Spleen (tissue), 11 donors: ENCODE results near the gene TCOF1. TPM values are rescaled to one million over a fixed set of nuclear protein-coding genes. Genes with fewer than 3 reads are reported as not detected.

Source experiments
- DNase-seq: peaks from one replicate; pipeline ENCODE4 v3.0.0-alpha.2; 2020
- H3K27ac ChIP-seq, 8 donors: fragments of 200-600 bp; sonication (generic) in 7 of 8; 1 replicate in 4 of 8; 2 replicates in 4 of 8; pipeline versions ENCODE4 v1.5.0 to v1.8.0; 2016 to 2021; ENCODE audit warnings: inconsistent platforms in 4 of 8, mild to moderate bottlenecking in 4 of 8, moderate library complexity in 1 of 8
- H3K27me3 ChIP-seq, 7 donors: fragments of 200-600 bp; sonication (generic) in 6 of 7; replicated peaks in 1 of 7; 1 replicate in 4 of 7; 2 replicates in 3 of 7; pipeline versions ENCODE4 v1.5.0 to v1.8.0; 2016 to 2021; ENCODE audit warnings: inconsistent platforms in 3 of 7, mild to moderate bottlenecking in 1 of 7
- H3K36me3 ChIP-seq, 6 donors: fragments of 200-600 bp; sonication (generic) in 5 of 6; 1 replicate in 4 of 6; 2 replicates in 2 of 6; pipeline versions ENCODE4 v1.5.0 to v1.8.0; 2016 to 2021; ENCODE audit warnings: inconsistent platforms in 2 of 6
- H3K4me1 ChIP-seq, 6 donors: fragments of 200-600 bp; sonication (generic) in 5 of 6; 1 replicate in 3 of 6; 2 replicates in 3 of 6; pipeline versions ENCODE4 v1.5.0 to v1.8.0; 2016 to 2021; ENCODE audit warnings: inconsistent platforms in 3 of 6
- H3K4me3 ChIP-seq, 8 donors: fragments of 200-600 bp; sonication (generic) in 7 of 8; 1 replicate in 4 of 8; 2 replicates in 4 of 8; pipeline versions ENCODE4 v1.5.0 to v1.8.0; 2016 to 2021; ENCODE audit warnings: inconsistent platforms in 4 of 8, mild to moderate bottlenecking in 4 of 8, moderate library complexity in 2 of 8
- H3K9me3 ChIP-seq, 8 donors: fragments of 200-600 bp; sonication (generic) in 7 of 8; 1 replicate in 4 of 8; 2 replicates in 4 of 8; pipeline versions ENCODE4 v1.5.0 to v1.8.0; 2016 to 2021; ENCODE audit warnings: inconsistent platforms in 4 of 8
- POLR2A ChIP-seq, 3 donors: fragments of 450-650 bp; IDR thresholded peaks; one replicate each; pipeline ENCODE4 v1.5.1; 2017; ENCODE audit warnings: antibody characterized with exemption in 3 of 3, mild to moderate bottlenecking in 1 of 3
- POLR2AphosphoS5 ChIP-seq, 3 donors: sonication (generic); formaldehyde crosslinking; IDR thresholded peaks; one replicate each; pipeline ENCODE4 v1.5.1; 2017; ENCODE audit warnings: antibody characterized with exemption in 3 of 3
- WGBS, 5 donors: extraction: QIAGEN DNeasy Blood & Tissue Kit in 3 of 5; methylation state at CpG; one replicate each; pipeline versions ENCODE4 v1.1.5 to v1.1.7; 2013 to 2018; 5-methylcytosine and 5-hydroxymethylcytosine counted together
- intact Hi-C: fragments of 100-400 bp; cut with DNase I; formaldehyde crosslinking; loops from one replicate; pipeline ENCODE4 v1.15.0; 2023; ENCODE audit warnings: low total_unique reads
- polyA plus RNA-seq, 3 donors: library from polyadenylated mRNA; stranded (reverse); fragments of 200-250 nt; gene quantifications; one replicate each; pipeline ENCODE4 v1.2.1, GENCODE V29; 2013
- total RNA-seq, 7 donors: library from RNA; depleted of rRNA in 3 of 7; stranded (reverse); fragments of >200 nt in 3 of 7; fragmentation: NEBNext Ultra II Directional in 4 of 7; extraction: Animal tissue kit (Norgen Biotek cat#: 25700) in 4 of 7; gene quantifications; one replicate each; pipeline versions ENCODE4 v1.1.0 to v1.2.1, GENCODE V29; 2016 to 2021
- TF ChIP-seq, protein P1 (sequence below), 11 experiments: fragments of 200-600 bp in 7 of 11; fragments of 450-650 bp in 4 of 11; sonication (generic) in 4 of 11; IDR thresholded peaks in 8 of 11; conservative IDR thresholded peaks in 3 of 11; 1 replicate in 7 of 11; 2 replicates in 4 of 11; pipeline versions ENCODE4 v1.4.0 to v1.8.0; 2016 to 2021; ENCODE audit warnings: antibody characterized with exemption in 11 of 11, inconsistent platforms in 4 of 11, mild to moderate bottlenecking in 1 of 11
- donor health status: healthy with polysubstance abuse.
- donor health status: DM: no; HTN: no; CAD: no; lungs with moderate emphysema.
- donor health status: DM: no; HTN: no; CAD: no.
- donor health status: Bipolar disorder and iron deficiency.
- donor health status: healthy.
- donor health status: DM: no; HTN: no; CAD: no.
- donor health status: DM: yes; HTN: yes; CAD: no.

The TCOF1 gene
- total and polyA plus RNA-seq, 10 donors: 15.3 to 44.3 (median 33.0) TPM

DNA sequence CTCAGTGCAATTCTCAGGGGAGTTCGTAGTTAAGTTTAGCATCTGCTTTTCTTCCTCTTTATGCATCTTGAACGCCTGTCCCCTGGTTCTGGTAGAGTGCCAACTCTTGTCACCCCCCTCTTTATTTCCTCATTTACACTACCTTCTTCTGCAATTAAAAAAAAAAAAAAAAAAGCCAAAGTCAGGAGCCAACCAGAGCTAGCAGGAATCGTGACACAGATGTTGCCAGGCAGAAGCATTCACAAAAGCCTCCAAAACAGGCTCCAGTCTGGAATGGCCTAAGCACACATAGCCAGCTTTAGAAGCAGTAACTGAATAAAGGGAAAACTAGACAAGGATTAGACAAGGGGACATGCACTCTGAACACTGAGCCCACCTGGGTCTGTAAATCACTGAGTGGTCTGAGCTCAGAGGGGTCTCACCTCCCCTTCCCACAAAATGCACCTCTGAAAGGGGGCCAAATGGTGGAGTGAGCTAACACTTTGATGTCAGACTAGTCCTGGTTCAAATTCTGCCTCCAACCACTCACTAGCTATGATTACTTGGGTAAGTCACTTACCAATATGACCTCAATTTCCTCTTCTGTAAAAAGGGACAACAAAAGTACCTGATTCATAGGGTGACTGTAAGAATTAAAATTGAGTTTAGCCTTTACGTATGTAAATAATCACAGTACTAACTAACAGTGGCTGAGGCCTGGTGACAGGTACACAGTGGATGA, 53.2 kb downstream of the TCOF1 start:
- Histone ChIP-seq H3K27me3 (no peaks in the 10 kb centered on the region), H3K27ac (peak overlapping the region; percentile 93 to 99 (median 98)), H3K4me1 (peaks cover 26 to 97% (median 86%) of the 10 kb centered on the region in 6 donors), H3K36me3 (peaks cover 0 to 47% (median 34%) of the 10 kb centered on the region in 6 donors), H3K4me3 (peak overlapping the region; percentile 60 to 87 (median 78)), H3K9me3 (no peaks in the 10 kb centered on the region)
- intact Hi-C loops: no loop called here
- TF ChIP-seq POLR2AphosphoS5 (IDR thresholded peaks at IDR 0.05) (peak in 1 of 3 donors; percentile 85), POLR2A (IDR thresholded peaks at IDR 0.05) (peak in 2 of 3 donors; percentile 39 to 75)
- TF ChIP-seq, protein P1, sequence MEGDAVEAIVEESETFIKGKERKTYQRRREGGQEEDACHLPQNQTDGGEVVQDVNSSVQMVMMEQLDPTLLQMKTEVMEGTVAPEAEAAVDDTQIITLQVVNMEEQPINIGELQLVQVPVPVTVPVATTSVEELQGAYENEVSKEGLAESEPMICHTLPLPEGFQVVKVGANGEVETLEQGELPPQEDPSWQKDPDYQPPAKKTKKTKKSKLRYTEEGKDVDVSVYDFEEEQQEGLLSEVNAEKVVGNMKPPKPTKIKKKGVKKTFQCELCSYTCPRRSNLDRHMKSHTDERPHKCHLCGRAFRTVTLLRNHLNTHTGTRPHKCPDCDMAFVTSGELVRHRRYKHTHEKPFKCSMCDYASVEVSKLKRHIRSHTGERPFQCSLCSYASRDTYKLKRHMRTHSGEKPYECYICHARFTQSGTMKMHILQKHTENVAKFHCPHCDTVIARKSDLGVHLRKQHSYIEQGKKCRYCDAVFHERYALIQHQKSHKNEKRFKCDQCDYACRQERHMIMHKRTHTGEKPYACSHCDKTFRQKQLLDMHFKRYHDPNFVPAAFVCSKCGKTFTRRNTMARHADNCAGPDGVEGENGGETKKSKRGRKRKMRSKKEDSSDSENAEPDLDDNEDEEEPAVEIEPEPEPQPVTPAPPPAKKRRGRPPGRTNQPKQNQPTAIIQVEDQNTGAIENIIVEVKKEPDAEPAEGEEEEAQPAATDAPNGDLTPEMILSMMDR (IDR thresholded peaks at IDR 0.05 in 8 of 11, conservative IDR thresholded peaks at IDR 0.05 in 3 of 11): no peak
- 2 to 9% (median 6%) methylated on average over 4 of the region's 4 CpGs for WGBS, 5 donors
- peak; percentile 75 for DNase-seq

DNA sequence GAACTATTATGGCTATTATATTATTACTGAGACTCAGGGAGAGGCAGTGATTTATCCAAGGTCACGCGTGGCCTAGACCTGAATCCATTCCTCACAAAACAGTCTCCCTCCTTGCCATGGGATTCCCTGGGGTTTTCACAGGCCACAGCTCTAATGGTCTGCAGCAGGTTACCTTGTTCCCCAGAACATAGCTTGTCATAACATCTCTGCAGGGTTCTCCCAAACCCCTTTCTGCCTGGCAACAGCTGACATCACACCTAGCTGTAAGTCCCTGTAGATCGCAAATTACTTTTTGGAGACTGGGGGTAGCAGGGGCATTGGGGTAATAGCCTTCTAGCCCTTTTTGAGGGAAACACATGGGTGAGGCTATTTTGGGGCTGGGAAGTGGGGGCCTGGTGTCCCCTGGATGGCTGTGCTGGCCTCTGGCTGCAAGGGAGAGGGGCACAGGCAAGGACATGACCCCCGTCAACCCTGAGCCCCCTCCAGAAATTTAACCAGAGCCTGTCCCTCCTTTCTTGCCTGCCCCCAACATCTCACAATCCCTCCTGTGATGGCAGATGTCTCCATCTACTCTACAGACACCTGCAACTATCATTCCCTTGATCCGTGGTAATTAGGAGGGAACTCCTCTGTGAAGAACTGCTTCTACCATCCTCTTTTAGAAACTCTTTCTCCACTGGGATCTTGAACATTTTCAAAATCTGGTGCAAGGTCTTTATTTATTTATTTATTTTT, 53.9 kb downstream of the TCOF1 start:
- Histone ChIP-seq H3K27me3 (no peaks in the 10 kb centered on the region), H3K27ac (peak overlapping the region; percentile 93 to 99 (median 98)), H3K36me3 (peaks cover 0 to 40% (median 26%) of the 10 kb centered on the region in 6 donors), H3K4me3 (peak overlapping the region; percentile 60 to 87 (median 78)), H3K4me1 (peaks cover 26 to 97% (median 81%) of the 10 kb centered on the region in 6 donors), H3K9me3 (no peaks in the 10 kb centered on the region)
- intact Hi-C loops: no loop called here
- peak; percentile 90 for DNase-seq
- WGBS, 5 donors: 14 to 36% (median 23%) methylated on average over 5 of the region's 5 CpGs
- TF ChIP-seq, protein P1 (IDR thresholded peaks at IDR 0.05 in 8 of 11, conservative IDR thresholded peaks at IDR 0.05 in 3 of 11): peak in 1 of 11 experiments; percentile 8
- TF ChIP-seq POLR2AphosphoS5 (IDR thresholded peaks at IDR 0.05) (peak; percentile 38 to 82 (median 59)), POLR2A (IDR thresholded peaks at IDR 0.05) (peak in 1 of 3 donors; percentile 31)

DNA sequence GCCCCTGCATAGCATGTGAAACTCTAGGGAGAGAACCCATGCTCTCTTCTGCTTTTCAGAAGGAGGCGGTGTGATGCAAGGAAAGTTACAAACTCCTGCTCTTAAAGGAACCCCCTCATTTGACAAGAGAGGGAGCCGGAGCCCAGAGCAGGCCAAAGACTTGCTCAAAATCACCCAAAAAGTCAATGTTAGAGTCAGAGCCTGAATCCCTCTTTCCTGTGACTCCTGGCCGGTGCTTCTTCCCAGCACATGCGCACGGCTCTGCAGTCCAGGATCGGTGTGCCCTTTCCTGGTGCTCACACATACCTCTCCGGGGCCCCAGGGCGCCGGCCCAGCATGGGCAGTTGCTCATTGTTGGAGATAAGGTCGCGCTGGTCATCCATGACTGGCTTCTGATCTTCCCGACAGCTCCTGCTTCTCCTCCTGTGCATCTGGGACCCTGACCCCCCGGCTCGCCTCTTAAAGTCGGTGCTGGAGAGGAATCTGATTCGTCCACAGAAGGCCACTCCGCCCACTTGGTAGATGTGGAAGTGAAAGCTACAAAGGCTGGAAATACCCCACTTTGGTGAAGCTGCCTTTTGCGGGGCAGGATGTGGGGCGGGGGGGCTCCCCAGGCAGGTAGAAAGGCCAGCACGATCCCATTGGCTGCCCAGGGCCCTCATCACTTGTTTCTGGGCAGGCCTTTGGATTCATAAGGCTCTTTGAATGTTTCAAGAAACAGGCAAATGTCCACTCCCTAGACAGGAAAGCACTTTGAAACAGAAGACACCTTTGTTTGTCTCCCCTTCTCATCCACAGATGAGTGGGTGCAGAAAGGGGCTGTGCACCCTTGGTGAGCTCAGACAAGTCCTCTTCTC, 55.0 kb downstream of the TCOF1 start, which contains the start of gene CD74:
CD74 (minus strand) TSS at position 592 of the 857 bp plus-strand sequence; CDS start at position 431, 161 bp downstream.
- Histone ChIP-seq H3K4me3 (peak within 1 kb of the TSS; percentile 60 to 87 (median 78)), H3K9me3 (no peaks in the 10 kb centered on the region), H3K4me1 (peaks cover 18 to 97% (median 72%) of the 10 kb centered on the region in 6 donors), H3K27ac (peak within 1 kb of the TSS; percentile 93 to 99 (median 98)), H3K36me3 (peaks cover 0 to 28% (median 15%) of the 10 kb centered on the region in 6 donors), H3K27me3 (no peaks in the 10 kb centered on the region)
- 0 to 2% (median 0%) methylated on average over 12 to 20 of the region's 20 CpGs for WGBS, 5 donors
- DNase-seq: peak; percentile 97
- intact Hi-C loops: no loop called here
- TF ChIP-seq, protein P1 (IDR thresholded peaks at IDR 0.05 in 8 of 11, conservative IDR thresholded peaks at IDR 0.05 in 3 of 11): no peak
- TF ChIP-seq POLR2A (IDR thresholded peaks at IDR 0.05) (peak; percentile 93 to 99 (median 96)), POLR2AphosphoS5 (IDR thresholded peaks at IDR 0.05) (peak; percentile 96 to 100 (median 99))
